ENCODE data around the gene FCRL4. TPM values are rescaled to one million over a fixed set of nuclear protein-coding genes. Genes with fewer than 3 reads are reported as not detected.

The FCRL4 gene
- total RNA-seq, 1 experiment from 2014 or later, result not detected

DNA sequence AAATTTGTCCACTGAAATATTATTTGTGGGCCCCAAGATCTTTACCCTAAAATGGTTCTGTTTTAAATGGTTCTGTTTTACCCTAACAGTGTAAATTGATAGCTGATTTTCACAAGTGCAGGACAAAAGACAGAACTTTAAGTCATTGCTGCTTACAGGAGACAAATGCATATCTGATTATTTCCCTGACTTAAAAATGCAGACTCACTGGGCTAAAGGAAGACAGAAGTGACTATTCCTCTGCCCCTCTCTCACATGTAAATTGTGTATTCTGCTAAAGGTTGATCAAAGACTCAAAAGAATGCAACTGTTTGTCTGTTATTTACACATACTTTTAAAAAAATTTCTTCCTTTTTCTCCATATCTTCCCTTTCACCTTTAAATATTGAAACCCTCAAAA lies 58.3 kb downstream of the FCRL4 start (continued):
- TF ChIP-seq, protein P1, sequence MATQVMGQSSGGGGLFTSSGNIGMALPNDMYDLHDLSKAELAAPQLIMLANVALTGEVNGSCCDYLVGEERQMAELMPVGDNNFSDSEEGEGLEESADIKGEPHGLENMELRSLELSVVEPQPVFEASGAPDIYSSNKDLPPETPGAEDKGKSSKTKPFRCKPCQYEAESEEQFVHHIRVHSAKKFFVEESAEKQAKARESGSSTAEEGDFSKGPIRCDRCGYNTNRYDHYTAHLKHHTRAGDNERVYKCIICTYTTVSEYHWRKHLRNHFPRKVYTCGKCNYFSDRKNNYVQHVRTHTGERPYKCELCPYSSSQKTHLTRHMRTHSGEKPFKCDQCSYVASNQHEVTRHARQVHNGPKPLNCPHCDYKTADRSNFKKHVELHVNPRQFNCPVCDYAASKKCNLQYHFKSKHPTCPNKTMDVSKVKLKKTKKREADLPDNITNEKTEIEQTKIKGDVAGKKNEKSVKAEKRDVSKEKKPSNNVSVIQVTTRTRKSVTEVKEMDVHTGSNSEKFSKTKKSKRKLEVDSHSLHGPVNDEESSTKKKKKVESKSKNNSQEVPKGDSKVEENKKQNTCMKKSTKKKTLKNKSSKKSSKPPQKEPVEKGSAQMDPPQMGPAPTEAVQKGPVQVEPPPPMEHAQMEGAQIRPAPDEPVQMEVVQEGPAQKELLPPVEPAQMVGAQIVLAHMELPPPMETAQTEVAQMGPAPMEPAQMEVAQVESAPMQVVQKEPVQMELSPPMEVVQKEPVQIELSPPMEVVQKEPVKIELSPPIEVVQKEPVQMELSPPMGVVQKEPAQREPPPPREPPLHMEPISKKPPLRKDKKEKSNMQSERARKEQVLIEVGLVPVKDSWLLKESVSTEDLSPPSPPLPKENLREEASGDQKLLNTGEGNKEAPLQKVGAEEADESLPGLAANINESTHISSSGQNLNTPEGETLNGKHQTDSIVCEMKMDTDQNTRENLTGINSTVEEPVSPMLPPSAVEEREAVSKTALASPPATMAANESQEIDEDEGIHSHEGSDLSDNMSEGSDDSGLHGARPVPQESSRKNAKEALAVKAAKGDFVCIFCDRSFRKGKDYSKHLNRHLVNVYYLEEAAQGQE (IDR thresholded peaks at IDR 0.05; ENCODE audit: low read depth), result no peak

DNA sequence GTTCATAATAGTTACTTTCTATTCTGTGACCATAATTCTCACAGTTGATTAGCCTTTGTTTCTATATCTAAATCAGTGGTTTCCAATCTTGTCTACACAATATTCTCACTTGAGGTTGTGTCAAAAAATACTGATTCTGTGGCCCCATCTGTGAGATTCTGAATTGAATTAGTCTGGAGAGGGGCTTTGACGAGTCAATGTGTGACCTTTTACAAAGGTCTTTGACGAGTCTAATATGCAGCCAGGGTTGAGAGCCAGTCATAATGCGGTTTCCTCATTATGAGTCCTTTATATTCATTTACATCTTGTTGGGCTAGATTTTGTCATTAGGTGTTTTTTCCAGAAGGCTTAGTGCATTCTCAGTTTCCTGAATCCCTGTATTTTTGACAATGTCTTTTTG lies 65.3 kb downstream of the FCRL4 start:
- ChIA-PET RAD21 (ENCODE audit: low non-redundant PET in 1 of 2, low total read pairs in 2 of 2, uncharacterized antibody in 2 of 2, unreplicated experiment in 2 of 2) (no interaction called here), POLR2A (no interaction called here), CTCF (no interaction called here)
- Histone ChIP-seq H3K4me2 (ENCODE audit: low read length) (no peak overlapping the region), H3K9me3 (ENCODE audit: control insufficient read depth in 1 of 2, insufficient read depth in 1 of 2, low read depth in 1 of 2, low read length in 2 of 2) (no peaks in the 10 kb centered on the region), H3K9me2 (ENCODE audit: insufficient read depth) (no peaks in the 10 kb centered on the region), H3K4me1 (ENCODE audit: control insufficient read depth in 1 of 2, insufficient read depth in 2 of 2, low read length in 2 of 2) (no peaks in the 10 kb centered on the region), H3K9ac (ENCODE audit: low read length) (no peak overlapping the region), H3K27ac (ENCODE audit: low read depth, low read length) (no peak overlapping the region), H3K4me3 (replicated peaks in 1 of 2; ENCODE audit: low read depth in 1 of 2, low read length in 2 of 2) (no peak overlapping the region), H3K27me3 (ENCODE audit: insufficient read depth, low read length) (peaks cover 41% of the 10 kb centered on the region), H3K36me3 (ENCODE audit: control insufficient read depth in 1 of 2, insufficient read depth in 2 of 2, low read length in 2 of 2) (no peaks in the 10 kb centered on the region), H3K79me2 (ENCODE audit: insufficient read depth, low read length) (no peaks in the 10 kb centered on the region), H2AFZ (ENCODE audit: low read depth, low read length, poor library complexity, severe bottlenecking) (no peak overlapping the region), H4K20me1 (ENCODE audit: insufficient read depth) (no peaks in the 10 kb centered on the region)
- BruUV-seq (replicated peaks), result no TSS peak
- intact Hi-C loops (cut with micrococcal nuclease), result no loop called here
- DNase-seq (ENCODE audit: low read depth, low spot score), result no peak
- no peak for ATAC-seq
- no peak for TF ChIP-seq POLR2A (IDR thresholded peaks at IDR 0.05; ENCODE audit: borderline replicate concordance, extremely low read depth, insufficient read depth, insufficient read length)
- TF ChIP-seq EZH2 (IDR thresholded peaks at IDR 0.05), result no peak
- TF ChIP-seq RAD21 (IDR thresholded peaks at IDR 0.05; ENCODE audit: low read depth), result no peak
- no peak for TF ChIP-seq SRF (IDR thresholded peaks at IDR 0.05; ENCODE audit: low read depth)
- TF ChIP-seq, protein P2, sequence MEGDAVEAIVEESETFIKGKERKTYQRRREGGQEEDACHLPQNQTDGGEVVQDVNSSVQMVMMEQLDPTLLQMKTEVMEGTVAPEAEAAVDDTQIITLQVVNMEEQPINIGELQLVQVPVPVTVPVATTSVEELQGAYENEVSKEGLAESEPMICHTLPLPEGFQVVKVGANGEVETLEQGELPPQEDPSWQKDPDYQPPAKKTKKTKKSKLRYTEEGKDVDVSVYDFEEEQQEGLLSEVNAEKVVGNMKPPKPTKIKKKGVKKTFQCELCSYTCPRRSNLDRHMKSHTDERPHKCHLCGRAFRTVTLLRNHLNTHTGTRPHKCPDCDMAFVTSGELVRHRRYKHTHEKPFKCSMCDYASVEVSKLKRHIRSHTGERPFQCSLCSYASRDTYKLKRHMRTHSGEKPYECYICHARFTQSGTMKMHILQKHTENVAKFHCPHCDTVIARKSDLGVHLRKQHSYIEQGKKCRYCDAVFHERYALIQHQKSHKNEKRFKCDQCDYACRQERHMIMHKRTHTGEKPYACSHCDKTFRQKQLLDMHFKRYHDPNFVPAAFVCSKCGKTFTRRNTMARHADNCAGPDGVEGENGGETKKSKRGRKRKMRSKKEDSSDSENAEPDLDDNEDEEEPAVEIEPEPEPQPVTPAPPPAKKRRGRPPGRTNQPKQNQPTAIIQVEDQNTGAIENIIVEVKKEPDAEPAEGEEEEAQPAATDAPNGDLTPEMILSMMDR (IDR thresholded peaks at IDR 0.05 in 2 of 3, conservative IDR thresholded peaks at IDR 0.05 in 1 of 3; ENCODE audit: borderline replicate concordance in 1 of 3, insufficient read depth in 1 of 3, low read depth in 2 of 3, low read length in 2 of 3), result no peak
- no peak for TF ChIP-seq FOSL1 (IDR thresholded peaks at IDR 0.05; ENCODE audit: low read depth)
- no peak for TF ChIP-seq YY1 (IDR thresholded peaks at IDR 0.05; ENCODE audit: extremely low read depth, insufficient replicate concordance, low read depth, low read length)
- TF ChIP-seq SP1 (IDR thresholded peaks at IDR 0.05; ENCODE audit: low read depth), result no peak
- no peak for TF ChIP-seq EZH2phosphoT487 (IDR thresholded peaks at IDR 0.05; ENCODE audit: borderline replicate concordance)
- TF ChIP-seq, protein P1 (IDR thresholded peaks at IDR 0.05; ENCODE audit: low read depth), result no peak
- no peak for TF ChIP-seq CEBPB (IDR thresholded peaks at IDR 0.05; ENCODE audit: low read depth)
- TF ChIP-seq, protein P3, sequence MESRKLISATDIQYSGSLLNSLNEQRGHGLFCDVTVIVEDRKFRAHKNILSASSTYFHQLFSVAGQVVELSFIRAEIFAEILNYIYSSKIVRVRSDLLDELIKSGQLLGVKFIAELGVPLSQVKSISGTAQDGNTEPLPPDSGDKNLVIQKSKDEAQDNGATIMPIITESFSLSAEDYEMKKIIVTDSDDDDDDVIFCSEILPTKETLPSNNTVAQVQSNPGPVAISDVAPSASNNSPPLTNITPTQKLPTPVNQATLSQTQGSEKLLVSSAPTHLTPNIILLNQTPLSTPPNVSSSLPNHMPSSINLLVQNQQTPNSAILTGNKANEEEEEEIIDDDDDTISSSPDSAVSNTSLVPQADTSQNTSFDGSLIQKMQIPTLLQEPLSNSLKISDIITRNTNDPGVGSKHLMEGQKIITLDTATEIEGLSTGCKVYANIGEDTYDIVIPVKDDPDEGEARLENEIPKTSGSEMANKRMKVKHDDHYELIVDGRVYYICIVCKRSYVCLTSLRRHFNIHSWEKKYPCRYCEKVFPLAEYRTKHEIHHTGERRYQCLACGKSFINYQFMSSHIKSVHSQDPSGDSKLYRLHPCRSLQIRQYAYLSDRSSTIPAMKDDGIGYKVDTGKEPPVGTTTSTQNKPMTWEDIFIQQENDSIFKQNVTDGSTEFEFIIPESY (IDR thresholded peaks at IDR 0.05; ENCODE audit: extremely low read depth, insufficient replicate concordance, low read length), result no peak
- TF ChIP-seq SIN3A (IDR thresholded peaks at IDR 0.05; ENCODE audit: low read depth), result no peak
- no peak for TF ChIP-seq CBX3 (IDR thresholded peaks at IDR 0.05; ENCODE audit: low read depth)
- TF ChIP-seq EGR1 (IDR thresholded peaks at IDR 0.05; ENCODE audit: low read depth), result no peak
